Loucy (cell line): ENCODE measurements around the gene DUSP14.

Source experiments
- H2AFZ ChIP-seq: fragments of 200-600 bp; sonication (generic); 2 replicates; pipeline ENCODE4 v1.6.0; 2016; ENCODE audit warnings: antibody characterized with exemption, mild to moderate bottlenecking, low read length, moderate library complexity
- H3F3A ChIP-seq: fragments of 200-600 bp; 2 replicates; pipeline ENCODE4 v1.6.0; 2016; ENCODE audit warnings: antibody characterized with exemption, low read depth, mild to moderate bottlenecking
- H3K27me3 ChIP-seq: fragments of 200-600 bp; sonication (generic); 2 replicates; pipeline ENCODE4 v1.6.1; 2014; ENCODE audit warnings: low read length, mild to moderate bottlenecking; ENCODE audit not compliant: insufficient read depth, poor library complexity, severe bottlenecking
- H3K36me3 ChIP-seq: fragments of 200-600 bp; sonication (generic); 2 replicates; pipeline ENCODE4 v1.6.1; 2016; ENCODE audit warnings: low read length; ENCODE audit not compliant: insufficient read depth
- H3K4me1 ChIP-seq: fragments of 200-600 bp; sonication (generic); 2 replicates; pipeline ENCODE4 v1.5.1; 2014; ENCODE audit warnings: low read length, mild to moderate bottlenecking; ENCODE audit not compliant: insufficient read depth, poor library complexity, severe bottlenecking
- H3K4me2 ChIP-seq: fragments of 200-600 bp; sonication (generic); 2 replicates; pipeline ENCODE4 v1.6.0; 2014; ENCODE audit warnings: antibody characterized with exemption, low read length, low read depth, mild to moderate bottlenecking; ENCODE audit not compliant: poor library complexity, severe bottlenecking
- H3K4me3 ChIP-seq: fragments of 200-600 bp; sonication (generic); 2 replicates; pipeline ENCODE4 v1.5.1; 2014; ENCODE audit warnings: low read length, mild to moderate bottlenecking, mixed read lengths; ENCODE audit not compliant: poor library complexity, severe bottlenecking
- H3K79me2 ChIP-seq: fragments of 200-600 bp; sonication (generic); 2 replicates; pipeline ENCODE4 v1.6.1; 2014; ENCODE audit warnings: low read length; ENCODE audit not compliant: insufficient read depth
- H3K9ac ChIP-seq: fragments of 200-600 bp; sonication (generic); 2 replicates; pipeline ENCODE4 v1.6.0; 2014; ENCODE audit warnings: mild to moderate bottlenecking, low read depth, low read length, moderate library complexity; ENCODE audit not compliant: poor library complexity, severe bottlenecking
- H3K9me2 ChIP-seq: fragments of 200-600 bp; sonication (generic); replicated peaks from 2 replicates; pipeline ENCODE4 v1.6.1; 2016; ENCODE audit warnings: low read depth, low read length, mixed read lengths
- H3K9me3 ChIP-seq: fragments of 200-600 bp; sonication (generic); 2 replicates; pipeline ENCODE4 v1.6.1; 2014; ENCODE audit warnings: mild to moderate bottlenecking, antibody characterized with exemption, low read length, low read depth; ENCODE audit not compliant: insufficient read depth
- H4K20me1 ChIP-seq: fragments of 200-600 bp; sonication (generic); 2 replicates; pipeline ENCODE4 v1.6.0; 2014; ENCODE audit warnings: antibody characterized with exemption, low read length, mild to moderate bottlenecking; ENCODE audit not compliant: insufficient read depth, poor library complexity, severe bottlenecking
- CTCF ChIP-seq: fragments of 200-600 bp; sonication (generic); conservative IDR thresholded peaks from 2 replicates; pipeline ENCODE4 v1.5.1; 2014; ENCODE audit warnings: mild to moderate bottlenecking, antibody characterized with exemption, low read length
- EZH2phosphoT487 ChIP-seq: fragments of 200-600 bp; IDR thresholded peaks from 2 replicates; pipeline ENCODE4 v1.6.1; 2018; ENCODE audit warnings: antibody characterized with exemption, mild to moderate bottlenecking, moderate library complexity, borderline replicate concordance

DUSP14 gene

GRCh38 chr17:37562016-37562745, 72.5 kb downstream of the DUSP14 start:
- no peaks in the 10 kb centered on the region for H3K27me3 ChIP-seq
- H3K4me1 ChIP-seq, result no peaks in the 10 kb centered on the region
- H3K9ac ChIP-seq, result no peak overlapping the region
- no peak overlapping the region for H2AFZ ChIP-seq
- H3K9me3 ChIP-seq, result no peaks in the 10 kb centered on the region
- TF ChIP-seq CTCF, result no peak
- TF ChIP-seq EZH2phosphoT487, result no peak
- H3K4me2 ChIP-seq, result no peak overlapping the region
- H3K9me2 ChIP-seq, result no peaks in the 10 kb centered on the region
- no peaks in the 10 kb centered on the region for H3F3A ChIP-seq
- no peaks in the 10 kb centered on the region for H3K79me2 ChIP-seq
- H4K20me1 ChIP-seq, result no peaks in the 10 kb centered on the region
- no peak overlapping the region for H3K4me3 ChIP-seq
- H3K36me3 ChIP-seq, result peaks cover 81% of the 10 kb centered on the region
